ENCODE data around the gene ENGASE.
"Not testable (repeated sequence)": the region's sequence is repeated elsewhere in the genome, so short reads cannot be mapped to it uniquely, and the experiment has no call there.

ENGASE gene, protein sequence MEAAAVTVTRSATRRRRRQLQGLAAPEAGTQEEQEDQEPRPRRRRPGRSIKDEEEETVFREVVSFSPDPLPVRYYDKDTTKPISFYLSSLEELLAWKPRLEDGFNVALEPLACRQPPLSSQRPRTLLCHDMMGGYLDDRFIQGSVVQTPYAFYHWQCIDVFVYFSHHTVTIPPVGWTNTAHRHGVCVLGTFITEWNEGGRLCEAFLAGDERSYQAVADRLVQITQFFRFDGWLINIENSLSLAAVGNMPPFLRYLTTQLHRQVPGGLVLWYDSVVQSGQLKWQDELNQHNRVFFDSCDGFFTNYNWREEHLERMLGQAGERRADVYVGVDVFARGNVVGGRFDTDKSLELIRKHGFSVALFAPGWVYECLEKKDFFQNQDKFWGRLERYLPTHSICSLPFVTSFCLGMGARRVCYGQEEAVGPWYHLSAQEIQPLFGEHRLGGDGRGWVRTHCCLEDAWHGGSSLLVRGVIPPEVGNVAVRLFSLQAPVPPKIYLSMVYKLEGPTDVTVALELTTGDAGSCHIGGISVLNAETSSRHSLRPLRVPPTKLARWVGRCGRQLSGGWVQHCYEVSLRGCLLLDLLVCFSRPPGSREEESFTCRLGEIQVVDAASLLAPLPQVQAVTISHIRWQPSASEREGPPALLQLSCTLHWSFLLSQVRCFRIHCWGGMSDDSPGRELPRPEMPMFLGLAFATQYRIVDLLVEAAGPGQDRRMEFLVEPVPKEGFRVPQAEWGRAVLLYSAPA

DNA sequence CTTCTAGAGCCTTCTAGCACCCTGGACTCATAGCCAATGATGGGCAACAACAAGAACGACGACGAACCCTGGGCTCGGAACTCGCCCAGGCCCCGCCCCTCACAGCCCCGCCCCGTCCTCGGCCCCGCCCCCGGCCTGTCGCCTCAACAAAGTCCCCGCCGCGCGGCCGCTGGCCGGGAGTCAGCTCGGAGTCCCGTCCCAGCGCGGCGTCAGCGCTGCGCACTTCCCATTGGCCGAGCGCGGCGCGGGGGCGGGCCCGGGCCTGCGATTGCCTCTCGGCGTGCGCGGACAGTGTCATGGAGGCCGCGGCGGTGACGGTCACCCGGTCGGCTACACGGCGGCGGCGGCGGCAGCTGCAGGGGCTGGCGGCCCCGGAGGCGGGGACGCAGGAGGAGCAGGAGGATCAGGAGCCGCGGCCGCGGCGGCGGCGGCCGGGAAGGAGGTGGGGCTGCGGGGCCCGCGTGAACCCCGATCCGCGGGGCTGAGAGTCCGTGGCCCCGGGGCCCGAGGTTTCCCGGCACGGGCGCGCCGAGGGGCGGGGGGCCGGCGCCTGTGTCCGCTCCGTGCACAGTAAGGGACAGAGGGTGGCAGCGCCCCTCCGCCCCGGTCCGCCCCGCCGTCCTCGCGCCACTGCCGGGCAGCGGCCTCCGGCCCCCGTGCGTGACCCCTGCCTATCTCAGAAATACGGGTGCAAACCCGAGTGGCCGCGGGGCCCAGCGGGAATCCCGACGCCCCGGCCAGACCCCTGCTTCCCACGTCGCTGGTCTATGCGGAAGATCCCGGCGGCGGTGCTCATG lies at the start of gene ENGASE:
ENGASE (plus strand) TSS at position 176 of the 797 bp plus-strand sequence; CDS start at position 297, 121 bp downstream.
- peak; percentile 78 for DNase-seq

DNA sequence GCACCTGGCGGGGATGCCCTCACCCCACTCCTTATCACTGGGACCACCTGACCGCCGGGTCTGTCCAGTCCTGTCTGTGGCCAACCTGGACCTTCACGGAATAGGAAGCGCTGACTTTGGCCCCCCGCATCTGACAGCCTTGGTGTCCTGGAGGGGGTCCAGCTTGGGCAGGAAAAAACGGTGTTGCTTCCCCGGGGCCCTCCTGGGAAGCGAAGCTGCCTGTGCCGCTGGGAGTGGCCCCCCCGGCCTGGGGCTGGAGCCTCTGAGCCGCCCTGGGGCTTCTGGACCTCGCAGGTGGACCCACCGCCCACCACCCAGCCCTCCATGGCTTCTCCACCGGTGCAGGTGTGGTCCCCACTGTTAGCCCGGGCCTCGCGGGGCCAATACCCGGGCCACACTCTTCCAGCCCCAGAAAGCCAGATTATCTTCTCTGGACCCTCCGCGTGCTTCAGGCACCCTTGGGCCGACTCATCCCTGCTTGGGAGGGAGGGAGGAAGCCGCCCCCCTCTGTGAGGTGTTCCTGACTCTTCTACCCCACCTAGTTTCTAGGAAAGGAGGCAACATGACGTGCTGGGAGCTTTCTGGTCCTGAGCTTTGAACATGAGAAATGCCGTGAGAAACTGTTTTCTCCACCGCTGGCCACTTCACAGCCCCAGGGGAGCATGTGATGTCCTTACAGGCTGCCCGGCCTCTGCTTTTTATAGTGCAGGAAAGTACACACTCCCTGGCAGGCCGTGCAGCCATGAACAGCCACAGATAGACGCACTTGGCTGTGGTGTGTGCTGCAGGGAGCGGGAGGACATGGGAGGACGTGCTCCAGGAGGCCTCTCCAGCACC lies 49.5 kb upstream of the ENGASE start:
- DNase-seq, result no peak

DNA sequence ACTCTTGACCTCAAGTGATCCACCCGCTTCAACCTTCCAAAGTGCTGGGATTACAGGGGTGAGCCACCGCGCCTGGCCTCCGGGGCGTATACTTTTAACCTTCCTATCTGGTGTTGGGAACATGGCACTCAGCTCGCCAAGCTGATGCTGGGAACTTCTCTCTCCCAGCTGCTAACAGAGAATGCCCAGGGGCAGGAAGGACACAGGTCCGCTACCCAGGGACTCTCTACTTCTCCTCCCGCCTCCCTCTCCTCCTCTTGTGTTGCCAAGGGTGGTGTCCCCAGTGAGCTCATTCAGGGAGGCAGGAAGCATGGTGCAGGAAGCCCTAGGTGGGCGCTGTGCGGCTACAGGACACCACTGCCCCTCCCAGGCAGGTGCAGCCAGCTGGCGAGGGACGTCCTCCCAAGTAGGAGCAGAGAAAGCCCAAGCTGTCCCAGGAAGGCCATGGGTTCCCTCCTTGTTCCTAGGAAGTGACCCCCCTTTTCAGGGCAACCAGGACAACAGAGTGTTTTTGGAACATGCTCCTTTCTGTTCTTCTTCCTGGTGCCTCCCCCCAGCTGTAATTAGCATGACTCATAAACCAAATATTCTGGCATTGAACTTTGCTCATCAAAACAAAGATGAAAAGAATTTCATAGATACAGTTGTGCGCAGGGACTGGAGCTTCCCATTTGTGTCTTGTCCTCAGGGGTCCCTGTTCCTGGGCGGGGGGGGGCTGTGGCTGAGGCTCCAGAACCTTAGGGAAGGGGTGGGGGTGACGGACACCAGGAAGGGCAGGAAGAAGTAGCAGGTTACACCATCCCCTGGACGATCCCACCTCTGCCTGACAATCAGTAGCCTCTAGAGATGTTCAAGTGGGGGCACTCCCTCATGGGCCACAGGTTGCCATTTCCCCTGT lies 48.0 kb upstream of the ENGASE start:
- no peak for DNase-seq

DNA sequence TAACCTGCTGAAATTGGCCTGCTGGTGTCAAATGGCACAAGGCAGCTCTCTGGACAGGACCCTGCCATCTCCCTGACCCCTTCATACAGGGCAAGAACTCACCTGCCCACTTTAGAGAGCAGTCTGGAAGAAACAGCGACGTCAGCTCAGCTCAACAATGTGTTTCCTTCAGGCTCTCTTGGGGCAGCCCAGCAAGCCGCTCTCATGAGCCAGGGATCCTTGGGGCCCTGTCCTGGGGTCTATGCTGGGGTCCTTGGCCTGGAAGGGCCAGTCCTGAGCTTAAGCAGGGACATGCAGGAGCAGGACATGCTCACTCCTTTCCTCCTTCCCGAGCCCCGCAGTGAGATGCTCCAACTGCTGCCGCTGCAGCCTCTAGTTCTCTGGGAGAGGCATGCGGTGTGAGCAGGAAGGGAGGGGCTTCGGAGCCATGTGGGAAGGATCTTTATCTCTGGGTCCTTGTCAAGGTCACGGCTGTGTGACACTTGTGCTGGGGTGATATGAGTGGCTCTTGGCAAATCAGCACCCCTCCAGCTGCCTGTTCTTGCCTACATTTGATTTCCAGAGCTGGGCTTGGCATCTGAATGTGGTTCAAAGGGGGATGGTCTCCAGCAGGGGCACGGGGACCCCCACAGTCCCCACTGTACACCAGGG lies 47.2 kb upstream of the ENGASE start:
- DNase-seq, result no peak

DNA sequence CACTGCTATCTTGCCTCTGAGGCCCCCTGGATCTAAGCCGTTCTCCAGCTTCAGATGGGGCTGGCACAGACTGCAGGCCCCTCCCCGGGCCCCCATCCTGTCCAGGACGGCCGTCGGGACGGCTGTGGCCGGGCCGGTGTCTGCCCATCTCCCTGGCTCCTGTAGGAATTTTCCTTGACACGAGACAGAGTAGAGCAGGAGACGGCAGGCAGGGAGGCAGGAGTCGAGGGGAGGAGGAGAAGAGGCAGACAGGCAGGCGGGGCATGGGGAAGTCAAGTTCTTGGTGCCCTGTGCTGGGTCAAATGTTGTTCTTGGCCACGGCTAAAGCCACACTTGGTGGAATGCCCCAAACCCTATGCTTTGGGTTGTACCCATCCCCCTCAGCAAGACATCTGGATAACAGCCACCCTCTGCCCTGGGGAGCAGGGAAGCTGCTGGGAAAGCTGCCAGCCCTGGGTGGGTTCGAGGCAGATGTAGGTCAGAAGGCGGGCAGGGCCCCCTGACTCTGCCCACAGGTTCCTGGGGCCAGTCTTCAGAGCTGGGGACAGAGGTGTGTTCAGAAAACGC lies 46.6 kb upstream of the ENGASE start:
- no peak for DNase-seq

DNA sequence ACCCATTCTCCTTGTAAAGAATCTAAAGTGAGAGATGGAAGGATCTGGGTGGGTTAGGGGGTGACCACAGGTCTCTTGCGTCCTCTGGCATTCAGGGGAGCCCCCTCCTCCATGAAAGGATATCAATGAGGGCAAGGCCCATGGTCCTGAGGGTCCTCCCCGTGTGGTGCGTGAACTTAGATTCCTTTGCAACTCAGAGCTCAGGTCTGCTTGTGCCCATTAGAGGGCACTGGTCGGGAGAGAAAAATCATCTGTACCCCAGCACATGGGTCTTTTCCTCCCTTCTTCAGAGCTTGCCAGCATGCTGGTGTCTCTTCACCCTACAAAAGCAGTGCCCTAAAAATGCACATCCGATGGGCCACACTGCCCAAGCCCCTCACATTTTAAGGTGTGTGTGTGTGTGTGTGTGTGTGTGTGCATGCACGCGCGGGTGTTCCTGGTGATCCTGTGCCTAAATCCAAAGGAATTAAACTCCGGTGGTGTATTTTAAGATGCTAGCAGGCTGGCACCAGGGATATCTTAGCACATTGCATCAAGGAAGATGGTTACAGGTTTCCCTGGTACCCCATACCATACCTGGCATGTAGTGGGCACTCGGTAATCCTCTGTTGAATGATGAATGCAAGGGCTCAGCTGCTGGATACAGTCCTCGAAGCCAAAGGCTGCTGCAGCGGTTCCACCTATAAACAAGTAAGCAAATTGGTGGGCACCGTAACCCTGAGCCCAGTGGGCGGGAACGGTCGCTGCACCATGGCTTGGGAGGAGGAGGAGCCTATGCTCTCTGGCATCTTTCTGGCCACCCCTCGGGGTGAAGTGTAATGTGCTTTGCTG lies 45.9 kb upstream of the ENGASE start:
- no peak for DNase-seq

DNA sequence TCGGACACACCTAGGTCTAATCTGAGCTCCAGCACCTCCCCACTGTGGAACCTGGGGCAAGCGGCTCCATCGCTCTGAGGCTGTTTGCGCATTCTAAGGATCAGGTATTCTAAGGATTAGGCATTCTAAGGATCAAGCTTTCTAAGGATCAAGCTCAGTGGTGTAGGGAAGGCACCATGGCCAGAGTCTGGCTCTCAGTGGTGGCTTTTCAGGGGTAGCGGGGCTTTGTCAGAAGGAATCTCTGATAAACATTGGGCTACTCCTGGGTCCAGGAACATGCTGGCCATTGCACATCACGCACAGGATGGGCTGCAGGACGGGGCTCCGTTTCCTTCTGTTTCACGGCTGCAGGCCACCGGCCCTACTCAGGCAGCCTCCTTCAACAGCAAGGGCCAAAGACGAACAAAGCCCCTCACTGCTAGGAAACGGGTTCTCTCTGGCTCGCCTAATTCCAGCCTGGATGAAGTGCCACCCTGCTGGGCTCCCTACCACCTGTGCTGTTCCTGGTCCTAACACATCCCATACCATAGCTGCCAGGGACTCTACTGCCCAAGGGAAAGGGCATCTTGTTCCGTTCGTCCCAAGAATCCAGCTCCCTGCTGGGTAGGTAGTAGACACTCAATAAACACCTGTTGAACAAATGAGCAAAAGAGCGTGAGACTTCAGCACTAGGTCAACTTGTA lies 45.2 kb upstream of the ENGASE start:
- no peak for DNase-seq

DNA sequence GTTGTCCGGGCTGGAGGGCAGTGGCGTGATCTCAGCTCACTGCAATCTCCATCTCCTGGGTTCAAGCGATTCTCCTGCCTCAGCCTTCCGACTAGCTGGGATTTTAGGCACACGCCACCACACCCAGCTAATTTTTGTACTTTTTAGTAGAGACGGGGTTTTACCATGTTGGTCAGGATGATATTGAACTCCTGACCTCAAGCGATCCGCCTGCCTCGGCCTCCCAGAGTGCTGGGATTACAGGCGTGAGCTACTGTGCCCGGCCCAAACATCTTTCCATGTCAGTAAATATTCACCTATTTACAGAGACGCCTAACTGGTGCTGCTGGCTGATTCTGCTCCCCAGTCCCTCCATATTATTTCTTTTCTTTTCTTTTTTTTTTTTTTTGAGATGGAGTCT lies 44.0 kb upstream of the ENGASE start:
- DNase-seq, result not testable (repeated sequence)

DNA sequence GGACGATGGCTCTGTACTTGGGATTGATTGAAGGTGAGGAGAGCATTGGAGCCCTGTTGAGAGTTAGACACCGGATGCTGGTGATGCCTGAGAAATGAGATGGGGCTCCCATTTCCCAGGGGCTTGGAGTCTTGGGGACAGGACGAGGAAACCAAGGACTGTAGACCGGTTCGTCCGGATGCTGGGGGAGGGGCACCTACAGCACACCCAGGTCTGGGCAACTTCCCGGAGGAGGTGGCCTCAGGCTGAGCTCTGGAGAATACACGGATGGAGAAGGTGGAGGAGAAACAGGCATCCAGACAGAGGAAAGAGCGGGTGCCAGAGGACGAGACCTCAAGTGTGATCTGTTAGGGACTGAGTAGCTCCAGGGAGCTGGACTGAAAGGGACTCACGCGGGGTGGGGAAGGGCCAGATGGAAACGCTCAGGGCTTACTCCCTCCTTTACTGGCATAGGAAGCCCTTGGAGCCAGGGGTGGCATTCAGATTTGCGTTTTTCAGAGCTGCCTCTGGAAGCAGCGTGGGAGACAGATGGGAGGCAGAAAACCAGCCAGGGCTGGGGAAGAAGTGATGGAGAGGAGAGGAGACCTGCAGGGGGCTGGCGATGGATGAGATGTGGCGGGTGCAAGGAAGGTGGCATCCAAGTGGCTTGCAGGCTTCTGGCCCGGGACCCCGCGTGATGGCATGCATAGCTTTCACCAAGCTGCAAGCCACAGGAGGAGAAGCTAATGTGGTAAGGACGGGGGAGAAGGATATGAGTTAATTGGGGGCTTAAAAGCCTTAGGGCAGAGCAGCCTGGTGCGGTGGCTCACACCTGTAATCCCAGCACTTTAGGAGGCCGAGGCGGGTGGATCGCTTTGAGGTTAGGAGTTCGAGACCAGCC lies 42.4 kb upstream of the ENGASE start:
- no peak for DNase-seq

DNA sequence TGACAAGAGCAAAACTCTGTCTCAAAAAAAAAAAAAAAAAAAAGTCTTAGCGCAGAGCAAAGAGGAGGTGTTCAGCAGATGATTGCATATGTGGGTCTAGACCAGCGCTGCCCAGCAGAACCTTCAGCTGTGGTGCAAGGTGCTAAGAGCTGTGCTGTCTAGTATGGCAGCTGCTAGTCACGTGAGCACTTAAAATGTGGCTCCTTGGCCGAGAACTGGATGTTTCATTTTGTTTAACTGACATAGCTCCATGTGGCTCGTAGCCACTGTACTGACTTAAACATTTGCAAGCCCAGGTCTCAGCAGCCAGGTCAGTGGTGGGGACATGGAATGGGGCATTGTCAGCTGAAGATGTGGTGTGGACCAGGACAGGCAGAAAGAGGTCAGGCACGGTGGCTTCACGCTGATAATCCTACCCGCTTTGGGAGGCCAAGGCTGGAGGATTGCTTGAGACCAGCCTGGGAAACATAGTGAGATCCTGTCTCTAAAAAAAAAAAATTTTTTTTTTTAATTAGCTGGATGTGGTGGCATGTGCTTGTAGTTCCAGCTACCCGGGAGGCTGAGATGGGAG lies 41.5 kb upstream of the ENGASE start:
- DNase-seq, result no peak

DNA sequence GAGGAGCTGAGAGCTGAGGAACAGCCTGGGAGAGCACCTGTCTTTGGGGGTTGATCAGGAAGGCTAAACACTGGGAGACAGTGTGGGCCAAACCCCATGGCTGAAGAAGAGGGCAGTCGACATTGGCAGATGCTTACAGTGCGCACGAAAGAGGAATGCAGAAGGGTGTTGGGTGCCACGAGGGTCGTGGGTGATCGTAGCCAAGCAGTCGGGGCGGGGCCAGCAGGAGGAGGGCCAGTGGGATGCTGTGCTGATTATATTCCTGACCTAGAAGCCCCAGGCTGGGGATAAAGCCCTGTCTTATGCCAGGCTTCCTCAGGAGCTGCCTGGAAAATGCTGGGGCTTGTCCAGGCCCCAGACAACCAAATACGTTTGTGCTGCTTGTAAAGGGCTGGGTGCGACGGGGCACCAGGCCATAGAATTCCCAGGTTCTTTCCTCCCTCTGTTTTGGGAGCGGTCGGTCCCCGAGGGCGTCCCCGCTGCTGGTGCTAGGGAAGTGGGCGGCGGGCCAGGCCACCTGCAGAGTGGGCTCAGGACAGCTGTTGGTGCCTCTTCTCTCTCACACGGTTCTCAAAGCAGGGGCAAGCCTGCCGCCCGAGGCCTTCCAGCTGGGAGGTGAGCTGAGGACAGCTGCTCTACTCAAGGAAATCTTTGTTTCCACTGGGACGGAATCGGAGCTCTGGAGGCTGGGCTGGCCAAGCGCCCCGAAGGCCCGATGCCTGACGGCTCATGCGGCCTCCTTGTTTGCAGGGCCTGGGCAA lies 40.7 kb upstream of the ENGASE start:
- DNase-seq, result no peak

DNA sequence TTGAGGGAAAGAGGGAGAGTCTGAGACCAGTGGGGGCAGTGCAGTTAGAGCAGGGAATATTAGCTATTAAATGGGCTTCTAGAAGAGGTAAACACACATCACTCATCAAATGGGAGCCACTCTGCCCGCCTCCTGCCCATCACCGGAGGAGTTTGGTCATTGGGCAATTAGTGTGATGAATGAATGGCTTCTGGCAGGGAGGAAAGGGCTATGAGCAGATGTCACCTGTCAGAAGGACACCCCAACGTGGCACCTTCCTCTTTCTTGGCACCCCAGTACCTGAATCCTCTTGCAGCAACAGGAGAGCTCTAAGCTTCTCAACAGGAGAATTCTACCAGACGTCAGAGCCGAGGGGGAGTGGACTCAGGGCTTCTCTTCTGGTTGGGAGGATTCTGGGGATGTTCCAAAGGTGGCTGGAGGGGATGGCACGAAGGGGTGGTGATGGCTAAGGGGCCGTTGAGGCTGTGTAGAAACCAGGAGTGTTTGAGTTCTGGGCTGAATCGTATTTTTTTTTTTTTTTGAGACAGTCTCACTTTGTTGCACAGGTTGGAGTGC lies 39.6 kb upstream of the ENGASE start:
- no peak for DNase-seq

DNA sequence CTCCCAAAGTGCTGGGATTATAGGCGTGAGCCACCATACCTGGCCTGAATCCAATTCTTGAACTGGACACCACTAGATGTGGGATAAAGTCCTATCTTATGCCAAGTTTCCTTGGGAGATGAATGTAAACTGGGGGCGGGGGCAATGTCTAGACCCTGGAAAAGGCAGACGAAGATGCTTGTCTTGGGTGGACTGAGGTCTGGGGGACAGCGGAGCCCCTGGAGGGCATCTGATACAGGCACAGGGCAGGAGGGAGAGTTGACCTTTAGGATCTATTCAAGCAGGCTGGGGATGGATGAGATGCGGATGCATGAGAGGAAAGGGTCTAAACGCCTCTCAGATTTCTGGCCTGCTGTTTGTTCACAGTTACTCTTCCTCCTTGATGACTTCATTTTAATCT lies 38.9 kb upstream of the ENGASE start:
- DNase-seq, result no peak

DNA sequence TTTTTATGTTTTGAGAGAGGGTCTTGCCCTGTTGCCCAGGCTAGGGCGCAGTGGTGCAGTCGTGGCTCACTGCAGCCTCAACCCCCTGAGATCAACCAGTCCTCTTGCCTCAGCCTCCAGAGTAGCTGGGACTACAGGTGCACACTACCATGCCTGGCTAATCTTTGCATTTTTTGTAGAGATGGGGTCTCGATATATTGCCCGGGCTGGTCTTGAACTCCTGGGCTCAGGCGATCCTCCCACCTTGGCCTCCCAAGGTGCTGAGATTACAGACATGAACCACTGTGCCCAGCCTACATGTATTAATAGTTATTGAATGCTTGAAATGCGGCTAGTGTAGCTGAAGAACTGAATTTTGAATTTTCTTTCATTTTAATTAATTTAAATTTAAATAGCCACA lies 38.4 kb upstream of the ENGASE start:
- DNase-seq, result no peak

DNA sequence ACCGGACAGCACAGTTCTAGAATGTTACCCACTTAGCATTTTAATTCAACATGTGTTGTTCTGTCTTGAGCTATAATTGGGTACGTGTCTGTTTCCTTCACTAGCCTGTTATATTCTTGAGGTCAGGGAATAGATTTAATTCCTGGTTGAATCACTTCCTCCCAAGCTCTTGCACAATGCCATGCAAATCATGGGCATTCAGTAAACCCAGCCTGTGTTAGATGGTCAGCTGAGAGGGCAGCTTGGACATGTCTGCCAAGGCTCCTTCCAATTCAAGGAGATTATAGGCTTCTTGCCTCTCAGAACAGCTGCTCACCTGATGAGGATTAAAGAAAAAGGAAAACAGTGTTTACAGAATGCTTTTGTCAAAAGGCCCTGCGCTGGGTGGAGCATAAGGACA lies 38.0 kb upstream of the ENGASE start:
- DNase-seq, result no peak

DNA sequence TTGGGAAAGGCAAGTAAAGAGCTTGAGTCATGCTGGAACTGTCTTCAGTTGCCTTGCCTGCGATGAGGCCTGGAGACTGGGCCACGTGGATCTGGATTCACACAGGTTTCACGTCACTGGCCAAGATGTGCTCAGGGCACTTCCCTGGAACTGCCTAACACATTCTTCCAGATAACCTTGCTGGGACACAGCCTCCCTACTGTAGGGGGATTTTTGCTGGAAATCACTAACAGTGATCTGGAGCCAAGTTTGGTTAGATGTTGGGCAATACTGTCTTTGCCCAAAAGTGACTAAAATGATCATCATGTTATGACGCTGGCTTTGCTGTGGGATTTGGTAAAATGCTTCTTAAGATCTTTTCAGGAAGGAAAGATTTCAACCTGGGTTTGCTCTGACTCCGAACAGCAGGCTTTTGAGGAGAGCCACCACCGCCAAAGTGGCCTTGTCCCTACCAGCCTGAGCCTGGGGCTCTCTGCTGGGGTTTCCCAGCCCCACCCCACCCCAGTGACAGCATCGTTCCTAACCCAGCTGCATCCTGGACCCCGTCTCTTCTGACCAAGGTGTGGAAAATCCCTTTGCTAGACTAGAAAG lies 36.0 kb upstream of the ENGASE start:
- peak; percentile 48 for DNase-seq
